ENCODE measurements around the gene TSHZ2.

DNA sequence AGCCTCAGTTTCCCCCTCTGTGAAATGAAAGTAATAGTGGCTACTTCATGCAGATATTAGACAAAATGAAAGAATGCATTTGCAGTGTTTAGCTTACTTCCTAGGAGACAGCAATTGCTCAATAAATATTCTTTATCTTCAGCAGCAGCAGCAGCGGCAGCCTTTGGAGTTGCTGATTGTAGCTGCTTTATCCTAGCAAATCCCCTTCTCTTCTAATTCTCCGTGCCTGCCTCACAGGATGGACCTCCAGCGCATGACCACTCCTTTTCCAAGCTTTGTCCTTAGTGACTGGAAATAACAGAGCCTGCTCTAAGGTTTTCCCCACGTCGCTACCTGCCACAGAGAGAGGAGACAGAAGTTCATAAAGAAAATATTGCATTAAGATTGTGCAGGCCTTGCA, 279.8 kb downstream of the TSHZ2 start:
- TF ChIP-seq POLR2A (IDR thresholded peaks at IDR 0.05) (no peak), CTCF (IDR thresholded peaks at IDR 0.05) (no peak), POLR2AphosphoS5 (IDR thresholded peaks at IDR 0.05; ENCODE audit: insufficient read depth in 1 of 2, low read depth in 1 of 2) (no peak)

All from vagina (tissue), 2 donors.